ENCODE results near the gene KDM2A.

The KDM2A gene

DNA sequence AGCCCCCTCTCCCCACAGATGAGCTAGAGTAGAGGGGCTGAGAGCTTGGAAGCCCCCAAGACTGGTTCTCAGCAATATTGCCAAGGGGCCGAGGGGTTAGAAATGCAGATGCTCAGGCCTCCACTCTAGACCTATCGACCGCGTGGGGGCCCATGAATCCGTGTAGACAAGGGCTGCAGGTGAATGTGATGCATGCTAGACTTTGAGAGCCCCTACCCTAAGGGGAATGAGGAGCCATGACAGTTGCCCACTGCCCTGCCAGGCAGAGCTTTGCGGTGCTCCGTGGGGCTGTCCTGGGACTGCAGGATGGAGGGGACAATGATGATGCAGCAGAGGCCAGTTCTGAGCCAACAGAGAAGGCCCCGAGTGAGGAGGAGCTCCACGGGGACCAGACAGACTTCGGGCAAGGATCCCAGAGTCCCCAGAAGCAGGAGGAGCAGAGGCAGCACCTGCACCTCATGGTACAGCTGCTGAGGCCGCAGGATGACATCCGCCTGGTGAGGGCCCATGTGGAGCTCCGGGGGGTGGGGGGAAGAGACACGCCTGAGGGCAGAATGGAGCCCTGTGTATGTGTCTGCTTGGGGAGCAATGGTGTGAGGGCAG lies 185.5 kb downstream of the KDM2A start:
- no peak for DNase-seq

DNA sequence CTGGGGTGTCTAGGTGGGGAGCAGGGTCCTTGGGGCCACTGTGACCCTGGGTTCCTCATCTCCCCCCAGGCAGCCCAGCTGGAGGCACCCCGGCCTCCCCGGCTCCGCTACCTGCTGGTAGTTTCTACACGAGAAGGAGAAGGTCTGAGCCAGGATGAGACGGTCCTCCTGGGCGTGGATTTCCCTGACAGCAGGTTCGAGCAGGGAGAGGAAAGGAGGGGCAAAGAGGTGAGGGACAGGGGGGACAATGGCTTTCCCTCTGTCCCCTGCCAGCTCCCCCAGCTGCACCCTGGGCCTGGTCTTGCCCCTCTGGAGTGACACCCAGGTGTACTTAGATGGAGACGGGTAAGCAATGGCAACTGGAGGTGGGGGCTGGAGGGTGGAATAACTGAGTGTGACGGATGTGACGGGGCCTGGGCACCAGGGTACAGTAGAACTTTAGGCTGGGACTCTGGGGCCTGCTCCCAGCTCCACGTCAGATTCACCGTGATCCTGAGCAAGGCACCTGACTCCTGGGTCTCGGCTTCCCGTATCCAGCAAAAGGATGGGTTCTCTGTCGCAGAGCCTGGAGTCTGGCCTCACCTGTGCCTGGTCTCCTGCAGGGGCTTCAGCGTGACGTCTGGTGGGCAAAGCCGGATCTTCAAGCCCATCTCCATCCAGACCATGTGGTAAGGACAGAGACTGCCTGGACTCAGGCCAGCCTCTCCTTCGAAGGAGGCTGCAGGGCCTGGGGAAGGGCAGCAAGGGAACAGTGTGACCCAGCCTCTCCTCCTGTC lies 187.9 kb downstream of the KDM2A start:
- DNase-seq, result no peak

DNA sequence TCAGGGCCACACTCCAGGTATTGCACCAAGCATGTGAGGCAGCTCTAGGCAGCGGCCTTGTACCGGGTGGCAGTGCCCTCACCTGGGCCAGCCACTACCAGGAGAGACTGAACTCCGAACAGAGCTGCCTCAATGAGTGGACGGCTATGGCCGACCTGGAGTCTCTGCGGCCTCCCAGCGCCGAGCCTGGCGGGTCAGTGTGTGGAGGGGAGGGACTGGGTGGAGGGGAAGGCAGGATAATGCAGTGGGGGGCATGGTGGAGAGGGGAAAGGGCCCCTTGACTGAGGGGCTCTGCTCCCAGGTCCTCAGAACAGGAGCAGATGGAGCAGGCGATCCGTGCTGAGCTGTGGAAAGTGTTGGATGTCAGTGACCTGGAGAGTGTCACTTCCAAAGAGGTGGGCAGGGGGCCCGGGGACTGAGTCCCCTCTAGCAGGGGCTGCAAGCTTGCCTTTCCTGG lies 188.5 kb downstream of the KDM2A start:
- DNase-seq, result no peak

All from NCI-H1930 (cell line).